Right atrium auricular region (tissue), 2 donors: ENCODE measurements around the gene FOXP1. TPM values are rescaled to one million over a fixed set of nuclear protein-coding genes. Genes with fewer than 3 reads are reported as not detected.

Experiments used
- DNase-seq: peaks from one replicate; pipeline ENCODE4 v3.0.0-alpha.2; 2019; ENCODE audit warnings: low spot score
- H3K27ac ChIP-seq, 2 donors: fragments of 200-600 bp; sonication (generic); 1 replicate in 1 of 2; 2 replicates in 1 of 2; pipeline ENCODE4 v1.5.1; 2016 to 2019
- H3K27me3 ChIP-seq, 2 donors: fragments of 200-600 bp; sonication (generic); one replicate each; pipeline versions ENCODE4 v1.5.1 to v1.6.0; 2017 to 2019
- H3K36me3 ChIP-seq: fragments of 200-600 bp; sonication (generic); one replicate; pipeline ENCODE4 v1.5.1; 2016
- H3K4me1 ChIP-seq, 2 donors: fragments of 200-600 bp; sonication (generic); one replicate each; pipeline versions ENCODE4 v1.5.1 to v1.6.0; 2017 to 2019
- H3K4me3 ChIP-seq, 2 donors: fragments of 200-600 bp; sonication (generic); 1 replicate in 1 of 2; 2 replicates in 1 of 2; pipeline ENCODE4 v1.5.1; 2017 to 2019; ENCODE audit warnings: mild to moderate bottlenecking in 1 of 2, moderate library complexity in 1 of 2
- H3K9me3 ChIP-seq, 2 donors: fragments of 200-600 bp; sonication (generic); one replicate each; pipeline ENCODE4 v1.5.1; 2019
- total RNA-seq, 2 donors: library from RNA; depleted of rRNA; stranded (reverse); fragments of >200 nt; gene quantifications; one replicate each; pipeline ENCODE4 v1.1.0, GENCODE V29; 2016
- TF ChIP-seq, protein P1 (sequence below), 2 donors: fragments of 200-600 bp; sonication (generic); IDR thresholded peaks; one replicate each; pipeline ENCODE4 v1.5.1; 2019; ENCODE audit warnings: antibody characterized with exemption in 2 of 2

The FOXP1 gene
- total RNA-seq, 2 donors from 2014 or later: 39.2 to 59.0 TPM

DNA sequence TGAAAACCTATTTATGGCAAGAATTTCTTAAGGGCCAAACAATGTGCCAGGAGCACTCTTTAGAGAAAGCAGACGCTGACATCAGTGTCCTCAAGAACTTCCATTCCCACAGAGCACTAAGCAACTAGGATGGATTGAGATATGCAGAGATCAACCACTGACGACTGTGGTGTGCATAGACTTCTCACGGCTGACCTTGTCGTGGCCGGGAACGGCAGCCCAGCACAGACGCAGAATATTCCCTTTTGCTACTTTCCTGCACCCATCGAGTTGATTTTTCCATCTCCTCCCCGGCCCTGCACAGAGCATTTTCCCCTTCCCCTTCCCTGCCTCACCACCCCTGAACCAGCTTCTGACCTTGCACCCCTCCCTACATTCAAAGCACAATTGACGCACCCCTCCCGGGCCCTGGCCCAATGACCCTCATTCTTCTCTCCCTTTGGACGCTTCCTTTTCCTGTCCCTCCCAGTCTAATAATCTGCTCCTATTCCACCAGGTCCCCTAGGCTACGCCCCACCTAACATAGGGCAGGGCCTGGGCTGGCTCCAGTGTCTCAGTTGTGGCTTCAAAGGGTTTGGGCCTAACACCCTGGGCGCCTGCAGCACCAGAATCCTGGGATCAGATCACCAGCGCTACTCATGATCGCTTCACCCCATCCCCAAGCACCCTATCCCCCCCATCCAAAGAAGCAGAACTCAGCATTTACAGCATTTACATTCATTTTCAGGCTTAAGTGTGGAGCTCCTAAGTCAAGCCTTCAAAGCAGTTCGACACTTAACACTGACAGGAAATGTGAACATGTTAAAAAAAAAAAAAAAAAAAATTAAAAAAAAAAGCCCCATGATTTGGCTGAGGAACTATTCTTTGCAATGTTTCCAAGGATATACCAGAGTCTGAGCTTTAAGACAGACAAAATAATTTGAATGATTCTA lies 151.2 kb downstream of the FOXP1 start:
- TF ChIP-seq, protein P1, sequence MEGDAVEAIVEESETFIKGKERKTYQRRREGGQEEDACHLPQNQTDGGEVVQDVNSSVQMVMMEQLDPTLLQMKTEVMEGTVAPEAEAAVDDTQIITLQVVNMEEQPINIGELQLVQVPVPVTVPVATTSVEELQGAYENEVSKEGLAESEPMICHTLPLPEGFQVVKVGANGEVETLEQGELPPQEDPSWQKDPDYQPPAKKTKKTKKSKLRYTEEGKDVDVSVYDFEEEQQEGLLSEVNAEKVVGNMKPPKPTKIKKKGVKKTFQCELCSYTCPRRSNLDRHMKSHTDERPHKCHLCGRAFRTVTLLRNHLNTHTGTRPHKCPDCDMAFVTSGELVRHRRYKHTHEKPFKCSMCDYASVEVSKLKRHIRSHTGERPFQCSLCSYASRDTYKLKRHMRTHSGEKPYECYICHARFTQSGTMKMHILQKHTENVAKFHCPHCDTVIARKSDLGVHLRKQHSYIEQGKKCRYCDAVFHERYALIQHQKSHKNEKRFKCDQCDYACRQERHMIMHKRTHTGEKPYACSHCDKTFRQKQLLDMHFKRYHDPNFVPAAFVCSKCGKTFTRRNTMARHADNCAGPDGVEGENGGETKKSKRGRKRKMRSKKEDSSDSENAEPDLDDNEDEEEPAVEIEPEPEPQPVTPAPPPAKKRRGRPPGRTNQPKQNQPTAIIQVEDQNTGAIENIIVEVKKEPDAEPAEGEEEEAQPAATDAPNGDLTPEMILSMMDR (IDR thresholded peaks at IDR 0.05): no peak
- H3K27ac ChIP-seq: peak overlapping the region in 1 of 2 donors; percentile 6
- peaks cover 0 to 31% of the 10 kb centered on the region in 2 donors for H3K4me1 ChIP-seq

DNA sequence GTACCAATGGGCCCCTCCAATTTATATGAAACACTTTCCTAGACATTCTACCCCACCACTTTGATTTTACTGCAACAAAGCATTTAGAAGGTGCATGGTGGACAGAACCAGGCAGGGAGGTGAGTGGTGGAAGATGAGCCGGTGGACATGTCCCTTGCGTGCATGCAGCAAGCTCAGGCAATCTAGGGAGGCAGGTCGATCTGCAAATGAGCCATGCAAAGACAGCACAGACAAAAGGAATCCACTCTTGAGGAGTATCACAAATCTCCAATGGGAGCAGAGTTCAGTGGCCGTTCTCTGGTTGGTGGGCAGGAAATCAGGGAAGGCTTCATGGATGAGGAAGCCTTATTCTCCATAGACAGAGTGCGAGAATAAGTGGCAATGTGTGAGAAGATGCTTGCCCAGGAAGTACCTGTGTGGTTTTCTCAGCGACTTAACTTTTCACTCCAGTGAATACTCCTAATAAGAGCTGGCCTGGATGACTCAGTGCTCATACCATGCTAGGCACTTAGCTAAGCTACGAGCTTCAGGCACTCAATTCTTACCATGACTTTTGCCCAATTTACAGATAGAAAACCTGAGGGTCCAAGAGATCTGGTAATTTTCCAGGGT lies 152.5 kb downstream of the FOXP1 start:
- H3K27ac ChIP-seq: no peak overlapping the region
- H3K4me1 ChIP-seq: peaks cover 0 to 31% of the 10 kb centered on the region in 2 donors
- no peak for DNase-seq
- H3K9me3 ChIP-seq: no peaks in the 10 kb centered on the region
- TF ChIP-seq, protein P1 (IDR thresholded peaks at IDR 0.05): no peak
- no peaks in the 10 kb centered on the region for H3K36me3 ChIP-seq
- no peaks in the 10 kb centered on the region for H3K27me3 ChIP-seq
- H3K4me3 ChIP-seq: no peak overlapping the region

More for the DNA sequence above, 151.2 kb downstream of the FOXP1 start:
- no peak overlapping the region for H3K4me3 ChIP-seq
- no peaks in the 10 kb centered on the region for H3K36me3 ChIP-seq
- H3K9me3 ChIP-seq: no peaks in the 10 kb centered on the region
- no peak for DNase-seq
- H3K27me3 ChIP-seq: no peaks in the 10 kb centered on the region

DNA sequence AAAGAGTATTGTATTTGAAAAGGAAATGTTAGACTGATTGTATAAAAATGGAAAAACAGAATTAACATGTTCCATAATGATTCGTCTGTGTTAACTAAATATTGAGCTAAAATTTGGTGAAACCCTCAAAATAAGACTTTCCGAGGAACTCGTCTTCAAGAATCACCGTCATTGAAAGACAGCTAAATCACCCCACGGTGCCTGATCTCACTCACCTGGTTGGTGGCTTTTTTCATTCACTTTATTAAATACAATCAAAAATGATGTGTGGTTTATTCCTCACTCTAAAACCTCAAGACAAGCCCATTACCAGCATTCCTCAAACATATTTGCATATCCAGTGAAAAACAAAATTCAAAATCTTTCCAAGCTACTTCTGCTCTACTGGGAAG lies 153.9 kb downstream of the FOXP1 start:
- H3K4me1 ChIP-seq: peaks cover 0 to 31% of the 10 kb centered on the region in 2 donors
- H3K27ac ChIP-seq: no peak overlapping the region
- no peaks in the 10 kb centered on the region for H3K36me3 ChIP-seq
- DNase-seq: no peak
- H3K4me3 ChIP-seq: no peak overlapping the region
- H3K27me3 ChIP-seq: no peaks in the 10 kb centered on the region
- no peaks in the 10 kb centered on the region for H3K9me3 ChIP-seq
- TF ChIP-seq, protein P1 (IDR thresholded peaks at IDR 0.05): no peak

DNA sequence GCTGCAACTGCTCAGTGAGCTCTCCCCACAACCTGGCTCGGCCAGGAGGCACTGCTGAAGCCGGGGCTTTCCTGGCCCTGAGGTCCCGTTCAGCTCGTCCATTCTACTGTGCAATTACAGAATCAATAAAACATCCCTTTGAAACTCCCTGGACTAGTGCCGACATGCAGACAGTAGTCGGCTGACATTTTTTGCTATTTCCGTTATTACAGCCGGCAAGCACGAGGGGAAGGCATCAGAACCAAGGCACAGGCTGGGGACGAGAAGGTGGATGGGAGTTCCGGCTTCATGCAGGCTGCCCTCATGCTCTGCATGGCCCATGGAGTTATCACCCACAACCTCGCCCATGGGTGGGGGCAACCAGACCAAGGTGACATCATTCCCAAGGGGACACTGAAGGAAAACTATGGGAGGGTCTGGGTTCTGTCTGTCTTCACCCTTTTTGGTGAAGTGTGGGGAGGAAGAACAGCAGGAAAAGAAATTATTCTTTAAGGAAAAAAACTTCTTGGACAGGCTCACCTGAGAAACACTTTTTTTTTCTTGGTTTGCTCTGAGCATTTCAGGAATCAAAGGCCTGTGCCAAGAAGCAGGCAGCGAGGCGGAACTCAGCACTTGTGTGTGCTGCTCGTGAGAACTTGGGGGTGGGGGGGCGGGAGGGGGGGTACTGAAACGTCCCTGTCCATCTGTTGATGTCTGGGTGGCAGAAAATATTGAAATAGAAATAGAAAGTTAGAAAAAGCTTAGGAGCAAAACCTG lies 154.5 kb downstream of the FOXP1 start:
- no peaks in the 10 kb centered on the region for H3K36me3 ChIP-seq
- H3K4me3 ChIP-seq: peak overlapping the region in 1 of 2 donors; percentile 17
- DNase-seq: no peak
- H3K27ac ChIP-seq: no peak overlapping the region
- TF ChIP-seq, protein P1 (IDR thresholded peaks at IDR 0.05): no peak
- peaks cover 0 to 31% of the 10 kb centered on the region in 2 donors for H3K4me1 ChIP-seq
- H3K9me3 ChIP-seq: no peaks in the 10 kb centered on the region
- H3K27me3 ChIP-seq: no peaks in the 10 kb centered on the region

DNA sequence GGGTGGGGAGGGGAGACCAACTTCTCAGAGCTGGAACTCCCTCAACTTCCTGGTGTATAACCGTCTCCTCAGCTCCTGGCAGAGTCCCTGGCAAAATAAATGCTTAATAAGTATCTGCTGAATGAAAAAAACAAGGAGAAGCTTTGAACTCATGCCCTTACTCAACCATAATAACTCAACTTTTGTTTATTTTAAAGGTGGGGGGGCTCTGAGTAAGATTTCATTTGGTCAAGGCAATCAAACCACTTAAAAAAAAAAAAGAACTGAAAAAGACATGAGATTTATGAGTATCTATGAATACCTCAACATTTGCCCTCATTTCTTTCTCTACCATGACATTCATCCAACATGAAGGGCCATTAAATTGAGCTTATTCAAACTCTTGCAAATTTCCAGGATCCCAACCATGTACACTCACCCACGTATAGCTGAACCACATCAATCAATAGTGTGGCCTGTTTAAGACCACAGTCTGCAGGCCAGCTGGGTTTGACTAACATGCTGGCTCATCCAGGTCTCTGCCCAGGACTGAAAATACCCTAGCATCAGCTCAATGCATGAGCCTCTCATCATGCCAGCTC lies 157.9 kb downstream of the FOXP1 start:
- H3K9me3 ChIP-seq: no peaks in the 10 kb centered on the region

More for the DNA sequence above, 157.9 kb downstream of the FOXP1 start:
- no peak overlapping the region for H3K27ac ChIP-seq
- H3K27me3 ChIP-seq: no peaks in the 10 kb centered on the region
- TF ChIP-seq, protein P1 (IDR thresholded peaks at IDR 0.05): no peak
- no peaks in the 10 kb centered on the region for H3K36me3 ChIP-seq
- no peak for DNase-seq
- no peak overlapping the region for H3K4me3 ChIP-seq
- peaks cover 0 to 31% of the 10 kb centered on the region in 2 donors for H3K4me1 ChIP-seq
